22Rv1 (cell line): ENCODE results near the gene E2F1.

ENCODE experiments used
- CTCF ChIP-seq: fragments of 450-650 bp; IDR thresholded peaks from 2 replicates; pipeline ENCODE4 v1.5.1; 2017; ENCODE audit warnings: mild to moderate bottlenecking
- ZFX ChIP-seq: fragments of 450-650 bp; IDR thresholded peaks from 2 replicates; pipeline ENCODE4 v1.6.1; 2017; ENCODE audit warnings: antibody characterized with exemption, borderline replicate concordance

- TF ChIP-seq CTCF: no peak
- TF ChIP-seq ZFX: no peak
These were observed 32.1 kb downstream of the E2F1 start for GRCh38 chr20:33653900-33654596.
